ENCODE results near the gene NR4A3. TPM values are rescaled to one million over a fixed set of nuclear protein-coding genes. Genes with fewer than 3 reads are reported as not detected.

Gene NR4A3
- polyA plus RNA-seq, 2 of the 4 experiments (the other 2 are of a cell fraction), result 1.6 to 2.0 TPM

DNA sequence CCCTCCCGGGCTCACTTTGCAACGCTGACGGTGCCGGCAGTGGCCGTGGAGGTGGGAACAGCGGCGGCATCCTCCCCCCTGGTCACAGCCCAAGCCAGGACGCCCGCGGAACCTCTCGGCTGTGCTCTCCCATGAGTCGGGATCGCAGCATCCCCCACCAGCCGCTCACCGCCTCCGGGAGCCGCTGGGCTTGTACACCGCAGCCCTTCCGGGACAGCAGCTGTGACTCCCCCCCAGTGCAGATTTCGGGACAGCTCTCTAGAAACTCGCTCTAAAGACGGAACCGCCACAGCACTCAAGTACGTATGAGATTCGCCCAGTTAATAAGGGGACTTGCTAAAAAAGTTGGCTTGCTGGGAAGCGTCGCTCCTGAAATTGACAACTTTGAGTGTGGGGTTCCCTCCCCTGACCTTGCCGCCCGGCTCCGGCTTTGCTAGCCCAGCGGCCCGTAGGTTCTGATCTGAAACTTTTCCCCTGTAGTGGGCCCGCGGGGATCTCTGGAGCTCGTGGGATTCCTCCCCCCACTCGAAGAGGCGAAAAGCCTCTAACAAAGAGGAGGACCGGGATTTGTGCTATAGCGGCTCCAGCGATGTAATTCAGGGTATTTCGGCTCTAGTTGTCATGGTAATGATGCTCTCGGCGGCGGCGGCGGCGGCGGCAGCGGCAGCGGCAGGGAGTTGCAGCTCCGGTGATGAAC is 572 bp downstream of the NR4A3 start:
- ATAC-seq, result peak; percentile 7 to 13; a peak in 4 of 6 replicates
- Histone ChIP-seq H3K27ac (peak overlapping the region; percentile 64 to 97; a peak in 5 of 6 replicates), H3K4me3 (peak overlapping the region; percentile 67), H3K4me2 (peak overlapping the region; percentile 83), H3K4me1 (peaks cover 12% of the 10 kb centered on the region; the same call in 2 of the 3 replicates), H3K9me3 (no peaks in the 10 kb centered on the region)
- TF ChIP-seq, protein P1, sequence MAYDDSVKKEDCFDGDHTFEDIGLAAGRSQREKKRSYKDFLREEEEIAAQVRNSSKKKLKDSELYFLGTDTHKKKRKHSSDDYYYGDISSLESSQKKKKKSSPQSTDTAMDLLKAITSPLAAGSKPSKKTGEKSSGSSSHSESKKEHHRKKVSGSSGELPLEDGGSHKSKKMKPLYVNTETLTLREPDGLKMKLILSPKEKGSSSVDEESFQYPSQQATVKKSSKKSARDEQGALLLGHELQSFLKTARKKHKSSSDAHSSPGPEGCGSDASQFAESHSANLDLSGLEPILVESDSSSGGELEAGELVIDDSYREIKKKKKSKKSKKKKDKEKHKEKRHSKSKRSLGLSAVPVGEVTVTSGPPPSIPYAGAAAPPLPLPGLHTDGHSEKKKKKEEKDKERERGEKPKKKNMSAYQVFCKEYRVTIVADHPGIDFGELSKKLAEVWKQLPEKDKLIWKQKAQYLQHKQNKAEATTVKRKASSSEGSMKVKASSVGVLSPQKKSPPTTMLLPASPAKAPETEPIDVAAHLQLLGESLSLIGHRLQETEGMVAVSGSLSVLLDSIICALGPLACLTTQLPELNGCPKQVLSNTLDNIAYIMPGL (CRISPR knock-in tag; IDR thresholded peaks at IDR 0.05; ENCODE audit: borderline replicate concordance), result 0 out of 2 replicates have a peak, but pooled peaks have one; percentile 14
- TF ChIP-seq TP53 (CRISPR knock-in tag; IDR thresholded peaks at IDR 0.05), result peak; percentile 72; the same call in 1 of the 2 replicates
- TF ChIP-seq FOSB (CRISPR knock-in tag; IDR thresholded peaks at IDR 0.05), result no peak
- 3% methylated on average over 39 of the region's 51 CpGs for WGBS (ENCODE audit: missing lambda C conversion rate)
- CTCF ChIA-PET, result interaction anchor here (0.7 to 1.3 kb wide), 6 partner anchors 11 to 638 kb away, joined by 3 to 4 read pairs (median 3); no protein-coding TSS in a partner anchor
- FAIRE-seq, result no peak
- POLR2A ChIA-PET, result interaction anchor here (1.0 to 1.2 kb wide), 2 partner anchors 8 to 85 kb away, joined by 4 to 7 read pairs; no protein-coding TSS in a partner anchor
- DNase-seq (ENCODE audit: low read depth in 1 of 2, low spot score in 1 of 2), result peak in 1 of 2 experiments; percentile 43

DNA sequence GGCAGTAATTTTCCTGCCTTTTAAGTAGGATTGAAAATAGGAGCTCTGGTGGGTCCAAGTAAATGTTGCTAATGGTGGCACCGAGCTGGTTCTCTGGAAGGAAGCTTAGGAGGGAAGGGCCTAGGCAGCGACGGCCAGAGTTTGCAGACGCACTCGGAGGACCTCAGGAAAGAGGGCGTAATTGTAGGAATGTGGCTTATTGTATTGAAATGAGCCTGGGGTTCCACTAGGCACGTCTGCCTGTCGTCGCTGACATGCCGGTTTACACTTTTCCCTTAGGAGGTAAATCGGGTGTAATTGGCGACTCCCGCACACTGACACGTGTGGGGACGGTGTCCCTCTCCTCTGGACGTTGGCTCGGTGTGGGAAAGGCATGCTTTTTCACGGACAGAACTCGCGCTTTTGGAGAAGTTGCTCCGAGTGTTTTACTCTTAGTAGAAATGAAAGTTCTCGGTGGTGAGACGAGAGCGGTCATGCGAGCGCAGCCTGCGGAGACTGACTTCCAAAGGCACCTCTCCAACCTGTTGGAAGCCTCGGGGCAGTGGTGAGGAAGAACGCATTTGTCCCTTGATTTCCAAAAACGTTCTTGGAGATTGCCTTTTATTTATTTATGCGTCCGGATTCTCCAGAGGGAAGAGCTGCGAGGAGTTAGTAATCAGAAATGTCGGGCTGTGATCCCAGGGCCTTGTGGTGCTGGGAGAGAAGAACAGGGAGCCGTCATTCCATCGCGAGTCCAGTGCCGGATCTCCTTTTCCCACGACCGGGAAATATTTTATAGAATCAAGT is 1.3 kb downstream of the NR4A3 start:
- Histone ChIP-seq H3K27ac (peak overlapping the region in 1 of 2 experiments; percentile 97; a peak in 4 of 6 replicates), H3K4me1 (peaks cover 12% of the 10 kb centered on the region; the same call in 2 of the 3 replicates), H3K4me3 (peak overlapping the region; percentile 67), H3K9me3 (no peaks in the 10 kb centered on the region), H3K4me2 (peak overlapping the region; percentile 83)
- FAIRE-seq (no peak), DNase-seq (ENCODE audit: low read depth in 1 of 2, low spot score in 1 of 2) (peak; percentile 57 to 62), ATAC-seq (0 out of 6 replicates have a peak, but pooled peaks of 1 of the 2 experiments have one; percentile 2)
- CTCF ChIA-PET, result interaction anchor here (0.7 to 1.3 kb wide), 4 partner anchors 12 to 638 kb away, joined by 3 to 4 read pairs (median 3); no protein-coding TSS in a partner anchor
- TF ChIP-seq RNF2 (IDR thresholded peaks at IDR 0.05; ENCODE audit: borderline replicate concordance, low read depth) (no peak), ESRRA (IDR thresholded peaks at IDR 0.05; ENCODE audit: borderline replicate concordance, low read length) (no peak), TP53 (CRISPR knock-in tag; IDR thresholded peaks at IDR 0.05) (no peak), RARB (CRISPR knock-in tag; IDR thresholded peaks at IDR 0.05) (no peak)
- WGBS (ENCODE audit: missing lambda C conversion rate), result 5% methylated on average over 36 of the region's 40 CpGs
- POLR2A ChIA-PET, result no interaction called here

DNA sequence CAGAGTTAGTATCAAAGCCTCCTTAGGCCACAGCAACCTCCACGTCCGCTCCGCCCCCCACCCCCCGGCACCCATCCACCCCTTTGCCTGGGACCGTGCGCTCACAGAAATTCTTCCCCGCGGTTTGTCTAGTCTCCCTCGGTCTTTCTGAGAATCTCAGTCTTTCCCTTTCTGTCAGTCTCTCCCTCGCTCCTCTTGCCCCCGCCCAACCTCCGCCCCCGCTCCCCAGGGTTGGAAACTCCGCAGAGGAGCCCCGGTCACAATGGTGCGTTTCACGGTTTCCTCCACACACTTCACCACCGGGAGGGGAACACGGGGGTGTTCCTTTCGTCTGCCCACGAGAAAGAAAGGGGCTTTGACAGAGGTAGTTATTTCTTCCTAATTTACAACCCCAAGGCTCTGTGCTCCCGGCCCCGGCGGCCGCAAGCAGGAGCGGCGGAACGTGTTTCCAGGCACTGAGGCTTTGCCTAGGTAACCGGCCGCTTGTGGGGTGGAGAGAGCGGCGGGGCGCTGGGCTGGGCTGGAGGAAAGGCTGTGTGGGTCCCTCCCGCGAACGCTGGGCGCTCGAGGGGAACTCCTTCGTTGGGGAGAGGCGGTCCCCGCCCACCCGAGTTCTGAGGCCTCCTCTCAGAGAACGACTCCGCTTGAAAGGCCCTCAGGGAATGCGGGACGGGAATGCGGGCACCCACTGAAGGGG is 2.1 kb downstream of the NR4A3 start:
- peak in 1 of 2 experiments; percentile 52 for DNase-seq (ENCODE audit: low read depth in 1 of 2, low spot score in 1 of 2)
- Histone ChIP-seq H3K4me2 (peak overlapping the region; percentile 83), H3K9me3 (no peaks in the 10 kb centered on the region), H3K27ac (peak overlapping the region in 1 of 2 experiments; percentile 97; a peak in 3 of 6 replicates), H3K4me1 (peaks cover 7% of the 10 kb centered on the region; the same call in 2 of the 3 replicates), H3K4me3 (peak overlapping the region; percentile 67)
- CTCF ChIA-PET, result interaction anchor here (0.8 to 1.3 kb wide), 3 partner anchors 12 to 36 kb away, joined by 3 to 5 read pairs (median 3); no protein-coding TSS in a partner anchor
- 2% methylated on average over 30 of the region's 47 CpGs for WGBS (ENCODE audit: missing lambda C conversion rate)
- TF ChIP-seq, protein P2, sequence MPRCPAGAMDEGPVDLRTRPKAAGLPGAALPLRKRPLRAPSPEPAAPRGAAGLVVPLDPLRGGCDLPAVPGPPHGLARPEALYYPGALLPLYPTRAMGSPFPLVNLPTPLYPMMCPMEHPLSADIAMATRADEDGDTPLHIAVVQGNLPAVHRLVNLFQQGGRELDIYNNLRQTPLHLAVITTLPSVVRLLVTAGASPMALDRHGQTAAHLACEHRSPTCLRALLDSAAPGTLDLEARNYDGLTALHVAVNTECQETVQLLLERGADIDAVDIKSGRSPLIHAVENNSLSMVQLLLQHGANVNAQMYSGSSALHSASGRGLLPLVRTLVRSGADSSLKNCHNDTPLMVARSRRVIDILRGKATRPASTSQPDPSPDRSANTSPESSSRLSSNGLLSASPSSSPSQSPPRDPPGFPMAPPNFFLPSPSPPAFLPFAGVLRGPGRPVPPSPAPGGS (IDR thresholded peaks at IDR 0.05), result no peak
- TF ChIP-seq ZC3H11A (IDR thresholded peaks at IDR 0.05), result no peak
- TF ChIP-seq POLR2A (IDR thresholded peaks at IDR 0.05; ENCODE audit: low read length), result no peak
- TF ChIP-seq NR3C1 (IDR thresholded peaks at IDR 0.05), result no peak
- no peak for TF ChIP-seq FOSB (CRISPR knock-in tag; IDR thresholded peaks at IDR 0.05)
- no peak for TF ChIP-seq ZNF302 (CRISPR knock-in tag; IDR thresholded peaks at IDR 0.05)
- TF ChIP-seq, protein P3, sequence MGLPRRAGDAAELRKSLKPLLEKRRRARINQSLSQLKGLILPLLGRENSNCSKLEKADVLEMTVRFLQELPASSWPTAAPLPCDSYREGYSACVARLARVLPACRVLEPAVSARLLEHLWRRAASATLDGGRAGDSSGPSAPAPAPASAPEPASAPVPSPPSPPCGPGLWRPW (IDR thresholded peaks at IDR 0.05), result no peak
- TF ChIP-seq MAFK (IDR thresholded peaks at IDR 0.05; ENCODE audit: partially characterized antibody), result no peak
- TF ChIP-seq HEYL (CRISPR knock-in tag; IDR thresholded peaks at IDR 0.05), result no peak
- no peak for TF ChIP-seq RARB (CRISPR knock-in tag; IDR thresholded peaks at IDR 0.05)
- no peak for TF ChIP-seq EHF (CRISPR knock-in tag; IDR thresholded peaks at IDR 0.05)
- no peak for TF ChIP-seq TP53 (CRISPR knock-in tag; IDR thresholded peaks at IDR 0.05)
- no peak for TF ChIP-seq JUNB (IDR thresholded peaks at IDR 0.05)
- TF ChIP-seq, protein P4, sequence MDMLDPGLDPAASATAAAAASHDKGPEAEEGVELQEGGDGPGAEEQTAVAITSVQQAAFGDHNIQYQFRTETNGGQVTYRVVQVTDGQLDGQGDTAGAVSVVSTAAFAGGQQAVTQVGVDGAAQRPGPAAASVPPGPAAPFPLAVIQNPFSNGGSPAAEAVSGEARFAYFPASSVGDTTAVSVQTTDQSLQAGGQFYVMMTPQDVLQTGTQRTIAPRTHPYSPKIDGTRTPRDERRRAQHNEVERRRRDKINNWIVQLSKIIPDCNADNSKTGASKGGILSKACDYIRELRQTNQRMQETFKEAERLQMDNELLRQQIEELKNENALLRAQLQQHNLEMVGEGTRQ (IDR thresholded peaks at IDR 0.05), result no peak
- no peak for TF ChIP-seq NFE2L2 (conservative IDR thresholded peaks at IDR 0.05; ENCODE audit: low read length)
- TF ChIP-seq RCOR1 (IDR thresholded peaks at IDR 0.05; ENCODE audit: low read depth, low read length), result no peak
- TF ChIP-seq PBX3 (IDR thresholded peaks at IDR 0.05), result no peak
- no peak for TF ChIP-seq SMC3 (IDR thresholded peaks at IDR 0.05)
- no peak for TF ChIP-seq CHD2 (IDR thresholded peaks at IDR 0.05; ENCODE audit: low read length, partially characterized antibody)
- no peak for TF ChIP-seq E2F6 (IDR thresholded peaks at IDR 0.05; ENCODE audit: borderline replicate concordance, low read depth)
- POLR2A ChIA-PET, result no interaction called here
- ATAC-seq, result no peak
- FAIRE-seq, result no peak
